Left hindlimb (tissue), 1 donor: Measurements from ENCODE around the gene ADIPOR2.

ENCODE experiments used
- DNase-seq: peaks from one replicate; pipeline ENCODE4 v3.0.0-alpha.2; 2018

ADIPOR2 gene

GRCh38 chr12:1832801-1833595 lies 142.1 kb downstream of the ADIPOR2 start:
- no peak for DNase-seq

- no peak for DNase-seq
These were observed 142.7 kb downstream of the ADIPOR2 start for GRCh38 chr12:1833596-1834028.

- no peak for DNase-seq
These were observed 143.5 kb downstream of the ADIPOR2 start for GRCh38 chr12:1834186-1834925.

- DNase-seq = no peak
These were observed 144.6 kb downstream of the ADIPOR2 start for GRCh38 chr12:1835211-1836131.

- no peak for DNase-seq
These were observed 145.5 kb downstream of the ADIPOR2 start for GRCh38 chr12:1836241-1836803.

- no peak for DNase-seq
These were observed 146.1 kb downstream of the ADIPOR2 start for GRCh38 chr12:1836854-1837421.

- no peak for DNase-seq
These were observed 146.8 kb downstream of the ADIPOR2 start for GRCh38 chr12:1837541-1838204.
